HepG2 (cell line): ENCODE results near the gene IQCE. TPM values are rescaled to one million over a fixed set of nuclear protein-coding genes. Genes with fewer than 3 reads are reported as not detected.

Experiments
- ASH2L ChIP-seq: fragments of 300-600, 200-600 bp; sonication (generic); IDR thresholded peaks from 2 replicates; pipeline ENCODE4 v1.7.0; 2017; ENCODE audit warnings: low read depth, mild to moderate bottlenecking, moderate library complexity, mixed read lengths, low read length; ENCODE audit not compliant: insufficient read length
- FOXJ3 ChIP-seq: sonication (generic); formaldehyde crosslinking; IDR thresholded peaks from 2 replicates; pipeline ENCODE4 v1.4.0; 2020; ENCODE audit warnings: missing genetic modification reagents, mild to moderate bottlenecking, borderline replicate concordance
- HHEX ChIP-seq: IDR thresholded peaks from 2 replicates; pipeline ENCODE4 v1.6.1; 2016; ENCODE audit warnings: control low read depth
- IKZF1 ChIP-seq: fragments of 450-650 bp; IDR thresholded peaks from 2 replicates; pipeline ENCODE4 v1.7.1; 2016
- IKZF4 ChIP-seq: sonication (generic); formaldehyde crosslinking; IDR thresholded peaks from 2 replicates; pipeline ENCODE4 v1.5.1; 2020; ENCODE audit warnings: borderline replicate concordance, mild to moderate bottlenecking, low read depth, missing genetic modification reagents; ENCODE audit errors: not compliant biosample characterization
- MBD4 ChIP-seq: IDR thresholded peaks from 2 replicates; pipeline ENCODE4 v1.6.1; 2012; ENCODE audit warnings: low read length, inconsistent platforms, borderline replicate concordance
- MED13 ChIP-seq: sonication (generic); formaldehyde crosslinking; IDR thresholded peaks from 2 replicates; pipeline ENCODE4 v1.5.0; 2020; ENCODE audit warnings: missing genetic modification reagents
- MIER3 ChIP-seq: IDR thresholded peaks from 2 replicates; pipeline ENCODE4 v1.6.1; 2016; ENCODE audit warnings: missing compliant biosample characterization, borderline replicate concordance
- NFYB ChIP-seq: sonication (generic); formaldehyde crosslinking; IDR thresholded peaks from 2 replicates; pipeline ENCODE4 v1.4.0; 2020; ENCODE audit warnings: missing genetic modification reagents
- SIX4 ChIP-seq: sonication (generic); formaldehyde crosslinking; IDR thresholded peaks from 2 replicates; pipeline ENCODE4 v1.4.0; 2020; ENCODE audit warnings: missing genetic modification reagents
- SMC3 ChIP-seq: IDR thresholded peaks from 2 replicates; pipeline ENCODE4 v1.6.1; 2011; ENCODE audit warnings: low read length, improper control_type of control experiment
- SP140L ChIP-seq: sonication (generic); formaldehyde crosslinking; IDR thresholded peaks from 2 replicates; pipeline ENCODE4 v1.4.0; 2020; ENCODE audit warnings: missing genetic modification reagents, borderline replicate concordance
- ZC3H13 ChIP-seq: sonication (generic); formaldehyde crosslinking; IDR thresholded peaks from 2 replicates; pipeline ENCODE4 v1.8.1; 2023; ENCODE audit warnings: mild to moderate bottlenecking, missing genetic modification reagents, moderate library complexity
- ZNF264 ChIP-seq: sonication (generic); formaldehyde crosslinking; IDR thresholded peaks from 2 replicates; pipeline ENCODE4 v1.4.0; 2020; ENCODE audit warnings: missing genetic modification reagents
- ZNF333 ChIP-seq: sonication (generic); formaldehyde crosslinking; IDR thresholded peaks from 2 replicates; pipeline ENCODE4 v1.4.0; 2020; ENCODE audit warnings: mild to moderate bottlenecking, missing genetic modification reagents, borderline replicate concordance
- ZNF382 ChIP-seq: sonication (generic); formaldehyde crosslinking; IDR thresholded peaks from 2 replicates; pipeline ENCODE4 v1.5.0; 2020; ENCODE audit warnings: missing genetic modification reagents, mild to moderate bottlenecking, borderline replicate concordance
- ZNF891 ChIP-seq: sonication (generic); formaldehyde crosslinking; IDR thresholded peaks from 2 replicates; pipeline ENCODE4 v1.5.0; 2020; ENCODE audit warnings: mild to moderate bottlenecking, missing genetic modification reagents
- polyA plus RNA-seq, 8 experiments: library from polyadenylated mRNA; depleted of rRNA in 3 of 8; stranded (reverse) in 7 of 8; unstranded in 1 of 8; fragments of >200 nt; fragmentation: Illumina TruSeq in 4 of 8; extraction: Trizol in 4 of 8; gene quantifications; 2 replicates each; pipeline versions ENCODE4 v1.2.1 to v1.2.3, GENCODE V29; 2011 to 2016; ENCODE audit warnings: low read depth in 4 of 8, missing spikeins in 1 of 8, mixed read lengths in 1 of 8; ENCODE audit not compliant: insufficient read depth in 1 of 8
- total RNA-seq, 5 experiments: library from RNA; depleted of rRNA; stranded (reverse); fragments of >200 nt; fragmentation: Illumina TruSeq; extraction: Trizol; gene quantifications; 2 replicates each; pipeline ENCODE4 v1.2.3, GENCODE V29; 2016; ENCODE audit warnings: low read depth in 1 of 5
- TF ChIP-seq, protein P1 (sequence below): sonication (generic); formaldehyde crosslinking; IDR thresholded peaks from 2 replicates; pipeline ENCODE4 v1.9.0; 2021; ENCODE audit warnings: missing genetic modification reagents, borderline replicate concordance
- TF ChIP-seq, protein P2 (sequence below): fragments of 450-650 bp; IDR thresholded peaks from 2 replicates; pipeline ENCODE4 v1.6.1; 2017
- TF ChIP-seq, protein P3 (sequence below): sonication (generic); formaldehyde crosslinking; IDR thresholded peaks from 2 replicates; pipeline ENCODE4 v1.4.0; 2020; ENCODE audit warnings: mild to moderate bottlenecking, missing genetic modification reagents
- TF ChIP-seq, protein P4 (sequence below): IDR thresholded peaks from 2 replicates; pipeline ENCODE4 v1.6.1; 2016; ENCODE audit warnings: low read depth, borderline replicate concordance
- TF ChIP-seq, protein P5 (sequence below): sonication (generic); formaldehyde crosslinking; IDR thresholded peaks from 2 replicates; pipeline ENCODE4 v1.4.0; 2020; ENCODE audit warnings: missing genetic modification reagents, borderline replicate concordance

Gene IQCE
- total and polyA plus RNA-seq, 2 of the 13 experiments (the other 11 are each of a cell fraction or from before 2014, with no cell fraction given): 1.5 to 2.5 TPM

DNA sequence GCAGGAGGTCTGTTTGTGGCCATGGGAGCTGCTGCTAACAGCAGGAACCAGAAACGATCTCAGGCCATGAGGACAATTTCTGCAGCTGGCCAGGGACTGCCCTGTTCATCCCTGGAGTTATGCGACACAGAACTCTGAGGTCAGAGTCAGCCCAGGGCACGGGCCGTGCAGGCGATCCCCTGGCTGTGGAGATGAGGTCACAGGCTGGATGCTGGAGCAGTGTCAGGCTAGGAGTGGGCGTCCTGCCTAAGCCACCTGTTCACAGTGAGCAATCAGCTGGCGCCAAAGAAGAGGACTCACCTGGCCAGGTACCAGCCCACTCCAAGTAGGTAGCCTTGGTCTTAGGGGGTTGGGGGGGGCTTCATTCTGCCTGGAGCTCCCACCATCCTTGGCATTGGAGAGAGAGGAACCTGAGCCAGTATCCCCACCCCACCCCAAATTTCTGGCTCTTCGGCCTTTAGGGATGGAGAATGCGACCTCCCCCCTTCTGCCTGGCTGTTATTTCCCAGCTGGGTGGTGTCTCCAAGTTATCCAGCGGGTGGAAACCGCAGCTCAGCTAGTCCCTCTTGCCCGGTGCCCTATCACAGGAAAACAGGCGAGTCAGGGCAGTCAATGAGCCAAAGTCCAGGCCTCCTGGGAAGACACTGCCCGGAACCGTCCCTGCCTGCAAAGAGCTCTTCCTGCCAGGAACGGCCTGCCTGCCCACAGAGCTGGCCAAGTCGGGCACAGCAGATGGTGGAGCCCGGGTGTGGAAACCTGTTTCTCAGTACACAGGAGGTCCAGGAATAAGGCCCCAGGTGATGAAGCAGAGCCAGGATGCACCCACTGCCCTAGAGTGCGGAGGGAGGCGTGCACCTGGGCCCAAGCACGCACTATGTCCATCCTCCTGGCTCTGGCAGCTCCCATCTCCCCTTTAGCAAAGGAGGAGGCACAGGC, 71.2 kb downstream of the IQCE start (continued):
- TF ChIP-seq, protein P1, sequence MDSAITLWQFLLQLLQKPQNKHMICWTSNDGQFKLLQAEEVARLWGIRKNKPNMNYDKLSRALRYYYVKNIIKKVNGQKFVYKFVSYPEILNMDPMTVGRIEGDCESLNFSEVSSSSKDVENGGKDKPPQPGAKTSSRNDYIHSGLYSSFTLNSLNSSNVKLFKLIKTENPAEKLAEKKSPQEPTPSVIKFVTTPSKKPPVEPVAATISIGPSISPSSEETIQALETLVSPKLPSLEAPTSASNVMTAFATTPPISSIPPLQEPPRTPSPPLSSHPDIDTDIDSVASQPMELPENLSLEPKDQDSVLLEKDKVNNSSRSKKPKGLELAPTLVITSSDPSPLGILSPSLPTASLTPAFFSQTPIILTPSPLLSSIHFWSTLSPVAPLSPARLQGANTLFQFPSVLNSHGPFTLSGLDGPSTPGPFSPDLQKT (CRISPR knock-in tag): no peak
- TF ChIP-seq ZC3H13 (CRISPR knock-in tag) (no peak), MBD4 (no peak), ZNF333 (no peak), ASH2L (peak; percentile 35), ZNF891 (CRISPR knock-in tag) (no peak), NFYB (CRISPR knock-in tag) (no peak; the same call in 1 of the 2 replicates), IKZF4 (CRISPR knock-in tag) (no peak), SP140L (no peak), IKZF1 (no peak), SIX4 (CRISPR knock-in tag) (no peak), FOXJ3 (no peak), MIER3 (0 out of 2 replicates have a peak, but pooled peaks have one; percentile 55), ZNF382 (CRISPR knock-in tag) (no peak), SMC3 (no peak), HHEX (CRISPR knock-in tag) (no peak), MED13 (CRISPR knock-in tag) (no peak), ZNF264 (CRISPR knock-in tag) (no peak; the same call in 1 of the 2 replicates)
- TF ChIP-seq, protein P2, sequence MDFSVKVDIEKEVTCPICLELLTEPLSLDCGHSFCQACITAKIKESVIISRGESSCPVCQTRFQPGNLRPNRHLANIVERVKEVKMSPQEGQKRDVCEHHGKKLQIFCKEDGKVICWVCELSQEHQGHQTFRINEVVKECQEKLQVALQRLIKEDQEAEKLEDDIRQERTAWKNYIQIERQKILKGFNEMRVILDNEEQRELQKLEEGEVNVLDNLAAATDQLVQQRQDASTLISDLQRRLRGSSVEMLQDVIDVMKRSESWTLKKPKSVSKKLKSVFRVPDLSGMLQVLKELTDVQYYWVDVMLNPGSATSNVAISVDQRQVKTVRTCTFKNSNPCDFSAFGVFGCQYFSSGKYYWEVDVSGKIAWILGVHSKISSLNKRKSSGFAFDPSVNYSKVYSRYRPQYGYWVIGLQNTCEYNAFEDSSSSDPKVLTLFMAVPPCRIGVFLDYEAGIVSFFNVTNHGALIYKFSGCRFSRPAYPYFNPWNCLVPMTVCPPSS: no peak
- TF ChIP-seq, protein P3, sequence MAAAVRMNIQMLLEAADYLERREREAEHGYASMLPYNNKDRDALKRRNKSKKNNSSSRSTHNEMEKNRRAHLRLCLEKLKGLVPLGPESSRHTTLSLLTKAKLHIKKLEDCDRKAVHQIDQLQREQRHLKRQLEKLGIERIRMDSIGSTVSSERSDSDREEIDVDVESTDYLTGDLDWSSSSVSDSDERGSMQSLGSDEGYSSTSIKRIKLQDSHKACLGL (CRISPR knock-in tag): no peak
- TF ChIP-seq, protein P4, sequence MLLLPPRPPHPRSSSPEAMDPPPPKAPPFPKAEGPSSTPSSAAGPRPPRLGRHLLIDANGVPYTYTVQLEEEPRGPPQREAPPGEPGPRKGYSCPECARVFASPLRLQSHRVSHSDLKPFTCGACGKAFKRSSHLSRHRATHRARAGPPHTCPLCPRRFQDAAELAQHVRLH (CRISPR knock-in tag): 0 out of 2 replicates have a peak, but pooled peaks have one; percentile 63
- TF ChIP-seq, protein P5, sequence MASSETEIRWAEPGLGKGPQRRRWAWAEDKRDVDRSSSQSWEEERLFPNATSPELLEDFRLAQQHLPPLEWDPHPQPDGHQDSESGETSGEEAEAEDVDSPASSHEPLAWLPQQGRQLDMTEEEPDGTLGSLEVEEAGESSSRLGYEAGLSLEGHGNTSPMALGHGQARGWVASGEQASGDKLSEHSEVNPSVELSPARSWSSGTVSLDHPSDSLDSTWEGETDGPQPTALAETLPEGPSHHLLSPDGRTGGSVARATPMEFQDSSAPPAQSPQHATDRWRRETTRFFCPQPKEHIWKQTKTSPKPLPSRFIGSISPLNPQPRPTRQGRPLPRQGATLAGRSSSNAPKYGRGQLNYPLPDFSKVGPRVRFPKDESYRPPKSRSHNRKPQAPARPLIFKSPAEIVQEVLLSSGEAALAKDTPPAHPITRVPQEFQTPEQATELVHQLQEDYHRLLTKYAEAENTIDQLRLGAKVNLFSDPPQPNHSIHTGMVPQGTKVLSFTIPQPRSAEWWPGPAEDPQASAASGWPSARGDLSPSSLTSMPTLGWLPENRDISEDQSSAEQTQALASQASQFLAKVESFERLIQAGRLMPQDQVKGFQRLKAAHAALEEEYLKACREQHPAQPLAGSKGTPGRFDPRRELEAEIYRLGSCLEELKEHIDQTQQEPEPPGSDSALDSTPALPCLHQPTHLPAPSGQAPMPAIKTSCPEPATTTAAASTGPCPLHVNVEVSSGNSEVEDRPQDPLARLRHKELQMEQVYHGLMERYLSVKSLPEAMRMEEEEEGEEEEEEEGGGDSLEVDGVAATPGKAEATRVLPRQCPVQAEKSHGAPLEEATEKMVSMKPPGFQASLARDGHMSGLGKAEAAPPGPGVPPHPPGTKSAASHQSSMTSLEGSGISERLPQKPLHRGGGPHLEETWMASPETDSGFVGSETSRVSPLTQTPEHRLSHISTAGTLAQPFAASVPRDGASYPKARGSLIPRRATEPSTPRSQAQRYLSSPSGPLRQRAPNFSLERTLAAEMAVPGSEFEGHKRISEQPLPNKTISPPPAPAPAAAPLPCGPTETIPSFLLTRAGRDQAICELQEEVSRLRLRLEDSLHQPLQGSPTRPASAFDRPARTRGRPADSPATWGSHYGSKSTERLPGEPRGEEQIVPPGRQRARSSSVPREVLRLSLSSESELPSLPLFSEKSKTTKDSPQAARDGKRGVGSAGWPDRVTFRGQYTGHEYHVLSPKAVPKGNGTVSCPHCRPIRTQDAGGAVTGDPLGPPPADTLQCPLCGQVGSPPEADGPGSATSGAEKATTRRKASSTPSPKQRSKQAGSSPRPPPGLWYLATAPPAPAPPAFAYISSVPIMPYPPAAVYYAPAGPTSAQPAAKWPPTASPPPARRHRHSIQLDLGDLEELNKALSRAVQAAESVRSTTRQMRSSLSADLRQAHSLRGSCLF (CRISPR knock-in tag): no peak
